H9 (cell line): ENCODE measurements around the gene PGM3. TPM values are rescaled to one million over a fixed set of nuclear protein-coding genes. Genes with fewer than 3 reads are reported as not detected.

ENCODE experiments used
- DNase-seq: peaks from one replicate; pipeline ENCODE4 v3.0.0-alpha.2; 2017
- H2AFZ ChIP-seq: one replicate; pipeline ENCODE4 v1.6.1; 2013; ENCODE audit warnings: mild to moderate bottlenecking, low read length, control low read depth, moderate library complexity
- H2AK5ac ChIP-seq: 2 replicates; pipeline ENCODE4 v1.6.1; 2013; ENCODE audit warnings: low read length, control low read depth, mixed read lengths; ENCODE audit not compliant: insufficient read length
- H2BK120ac ChIP-seq: one replicate; pipeline ENCODE4 v1.6.1; 2013; ENCODE audit warnings: low read depth, mild to moderate bottlenecking, low read length, control low read depth, inconsistent platforms; ENCODE audit not compliant: poor library complexity, severe bottlenecking
- H2BK12ac ChIP-seq: 2 replicates; pipeline ENCODE4 v1.6.1; 2013; ENCODE audit warnings: low read length, control low read depth, mixed read lengths, low read depth; ENCODE audit not compliant: insufficient read length
- H2BK15ac ChIP-seq: 2 replicates; pipeline ENCODE4 v1.6.1; 2013; ENCODE audit warnings: low read depth, low read length, control low read depth
- H2BK20ac ChIP-seq: one replicate; pipeline ENCODE4 v1.6.1; 2013; ENCODE audit warnings: low read depth, mild to moderate bottlenecking, low read length, control low read depth, inconsistent platforms; ENCODE audit not compliant: poor library complexity, severe bottlenecking
- H2BK5ac ChIP-seq: 2 replicates; pipeline ENCODE4 v1.6.1; 2013; ENCODE audit warnings: low read length, control low read depth, mixed read lengths; ENCODE audit not compliant: insufficient read length
- H3K14ac ChIP-seq: 2 replicates; pipeline ENCODE4 v1.6.1; 2013; ENCODE audit warnings: low read length, control low read depth; ENCODE audit not compliant: insufficient read depth
- H3K18ac ChIP-seq: 2 replicates; pipeline ENCODE4 v1.6.1; 2013; ENCODE audit warnings: low read depth, mild to moderate bottlenecking, mixed read lengths, low read length, control low read depth; ENCODE audit not compliant: insufficient read length
- H3K23ac ChIP-seq: 2 replicates; pipeline ENCODE4 v1.6.1; 2013; ENCODE audit warnings: low read length, control low read depth, mixed read lengths, low read depth; ENCODE audit not compliant: insufficient read length
- H3K23me2 ChIP-seq: 2 replicates; pipeline ENCODE4 v1.6.1; 2013; ENCODE audit warnings: low read depth, mild to moderate bottlenecking, mixed read lengths, low read length, control low read depth; ENCODE audit not compliant: insufficient read length, poor library complexity, severe bottlenecking
- H3K27ac ChIP-seq: 2 replicates; pipeline ENCODE4 v1.5.1; 2013; ENCODE audit warnings: low read length, control low read depth, mixed read lengths, low read depth; ENCODE audit not compliant: insufficient read length
- H3K27me3 ChIP-seq: 2 replicates; pipeline ENCODE4 v1.6.1; 2013; ENCODE audit warnings: low read length, control low read depth, inconsistent platforms; ENCODE audit not compliant: insufficient read depth
- H3K4ac ChIP-seq: 2 replicates; pipeline ENCODE4 v1.6.1; 2013; ENCODE audit warnings: low read depth, mild to moderate bottlenecking, control low read depth, inconsistent platforms, low read length, moderate library complexity
- H3K4me1 ChIP-seq: 2 replicates; pipeline ENCODE4 v1.6.1; 2013; ENCODE audit warnings: low read length, control low read depth, inconsistent platforms; ENCODE audit not compliant: insufficient read depth
- H3K4me2 ChIP-seq: 2 replicates; pipeline ENCODE4 v1.6.1; 2013; ENCODE audit warnings: low read length, control low read depth, mixed read lengths; ENCODE audit not compliant: insufficient read length, insufficient read depth
- H3K56ac ChIP-seq: 2 replicates; pipeline ENCODE4 v1.6.1; 2013; ENCODE audit warnings: low read depth, mild to moderate bottlenecking, mixed read lengths, low read length, control low read depth; ENCODE audit not compliant: insufficient read length
- H3K79me1 ChIP-seq: 2 replicates; pipeline ENCODE4 v1.6.1; 2013; ENCODE audit warnings: low read depth, mild to moderate bottlenecking, moderate library complexity, low read length, control low read depth, inconsistent platforms; ENCODE audit not compliant: insufficient read depth, poor library complexity, severe bottlenecking
- H3K79me2 ChIP-seq: 2 replicates; pipeline ENCODE4 v1.6.1; 2013; ENCODE audit warnings: low read length, control low read depth, inconsistent platforms; ENCODE audit not compliant: insufficient read depth
- H3K9ac ChIP-seq: 2 replicates; pipeline ENCODE4 v1.6.1; 2013; ENCODE audit warnings: low read length, control low read depth, mixed read lengths; ENCODE audit not compliant: insufficient read length; ENCODE audit errors: extremely low read depth
- H3K9me3 ChIP-seq: one replicate; pipeline ENCODE4 v1.6.1; 2013; ENCODE audit warnings: low read depth, low read length, inconsistent platforms; ENCODE audit not compliant: control insufficient read depth
- H3T11ph ChIP-seq: one replicate; pipeline ENCODE4 v1.6.1; 2013; ENCODE audit warnings: mild to moderate bottlenecking, low read length, control low read depth, inconsistent platforms
- H4K20me1 ChIP-seq: one replicate; pipeline ENCODE4 v1.6.1; 2013; ENCODE audit not compliant: control insufficient read depth, insufficient read length, insufficient read depth
- H4K5ac ChIP-seq: 2 replicates; pipeline ENCODE4 v1.6.1; 2013; ENCODE audit warnings: low read depth, mild to moderate bottlenecking, mixed read lengths, low read length, control low read depth; ENCODE audit not compliant: insufficient read length
- H4K8ac ChIP-seq: replicated peaks from 2 replicates; pipeline ENCODE4 v1.6.1; 2013; ENCODE audit warnings: low read length, control low read depth, mixed read lengths, low read depth; ENCODE audit not compliant: insufficient read length
- H4K91ac ChIP-seq: 2 replicates; pipeline ENCODE4 v1.6.1; 2013; ENCODE audit warnings: low read depth, mild to moderate bottlenecking, moderate library complexity, mixed read lengths, low read length, control low read depth; ENCODE audit not compliant: insufficient read length
- H3K27ac Mint-ChIP-seq, 3 experiments: 2 replicates in 2 of 3; 3 replicates in 1 of 3; pipeline ENCODE4 v1.8.0; 2020 to 2021; ENCODE audit warnings: mixed read lengths in 3 of 3, mild to moderate bottlenecking in 1 of 3, moderate library complexity in 1 of 3
- H3K27me3 Mint-ChIP-seq: 2 replicates; pipeline ENCODE4 v1.8.0; 2021; ENCODE audit warnings: low read depth, mild to moderate bottlenecking, moderate library complexity, mixed read lengths
- H3K36me3 Mint-ChIP-seq, 3 experiments: 2 replicates in 2 of 3; 3 replicates in 1 of 3; pipeline ENCODE4 v1.8.0; 2020 to 2021; ENCODE audit warnings: low read depth in 3 of 3, mixed read lengths in 3 of 3; ENCODE audit not compliant: insufficient read depth in 1 of 3
- H3K4me1 Mint-ChIP-seq, 2 experiments: 2 replicates each; pipeline ENCODE4 v1.8.0; 2020; ENCODE audit warnings: mixed read lengths in 2 of 2
- H3K4me3 Mint-ChIP-seq, 2 experiments: 2 replicates in 1 of 2; 3 replicates in 1 of 2; pipeline ENCODE4 v1.8.0; 2020 to 2021; ENCODE audit warnings: mild to moderate bottlenecking in 2 of 2, mixed read lengths in 2 of 2, moderate library complexity in 1 of 2
- H3K9me3 Mint-ChIP-seq, 2 experiments: 2 replicates in 1 of 2; 3 replicates in 1 of 2; pipeline ENCODE4 v1.8.0; 2020; ENCODE audit warnings: mild to moderate bottlenecking in 2 of 2, mixed read lengths in 2 of 2, moderate library complexity in 1 of 2
- WGBS: extraction: QIAGEN DNeasy Blood & Tissue Kit; methylation state at CpG from one replicate; pipeline ENCODE4 v1.1.7; 2013; ENCODE audit warnings: missing lambda C conversion rate, low lambda C conversion rate, mixed read lengths; ENCODE audit not compliant: insufficient read length; ENCODE audit errors: extremely low coverage; 5-methylcytosine and 5-hydroxymethylcytosine counted together
- total RNA-seq: library from RNA; stranded (reverse); gene quantifications from 2 replicates; pipeline ENCODE4 v1.2.1, GENCODE V29; 2021
- TF ChIP-seq, protein P1 (sequence below): fragments of 200-600 bp; sonication (generic); conservative IDR thresholded peaks from 3 replicates; pipeline ENCODE4 v1.8.0; 2021; ENCODE audit warnings: antibody characterized with exemption, mild to moderate bottlenecking

Gene PGM3
- total RNA-seq, 1 experiment from 2014 or later = 69.3 TPM

GRCh38 chr6:83160167-83160566, 32.9 kb downstream of the PGM3 start:
- Mint-ChIP-seq H3K4me3 (no peak overlapping the region), H3K27ac (no peak overlapping the region), H3K36me3 (peaks cover 4 to 45% (median 28%) of the 10 kb centered on the region in 3 experiments; a peak in 6 of 7 replicates), H3K4me1 (no peaks in the 10 kb centered on the region), H3K27me3 (no peaks in the 10 kb centered on the region), H3K9me3 (no peaks in the 10 kb centered on the region)
- Histone ChIP-seq H3K9me3 (no peaks in the 10 kb centered on the region), H2BK15ac (no peak overlapping the region), H3K27ac (peak overlapping the region; percentile 32), H2BK12ac (no peak overlapping the region), H2BK20ac (no peak overlapping the region), H3K4ac (no peak overlapping the region), H3K4me1 (no peaks in the 10 kb centered on the region), H3K27me3 (no peaks in the 10 kb centered on the region; the same call in 1 of the 2 replicates), H2BK5ac (no peak overlapping the region), H3K79me1 (no peaks in the 10 kb centered on the region), H2BK120ac (no peak overlapping the region), H3K14ac (no peak overlapping the region), H4K20me1 (no peaks in the 10 kb centered on the region), H4K91ac (no peak overlapping the region), H3K23ac (no peak overlapping the region), H4K5ac (no peak overlapping the region), H3K79me2 (no peaks in the 10 kb centered on the region), H3K4me2 (no peak overlapping the region), H2AK5ac (no peak overlapping the region), H3K9ac (no peak overlapping the region), H3K56ac (no peak overlapping the region), H4K8ac (no peak overlapping the region), H3K18ac (no peak overlapping the region), H3T11ph (no peak overlapping the region), H2AFZ (no peak overlapping the region), H3K23me2 (no peaks in the 10 kb centered on the region)
- TF ChIP-seq, protein P1, sequence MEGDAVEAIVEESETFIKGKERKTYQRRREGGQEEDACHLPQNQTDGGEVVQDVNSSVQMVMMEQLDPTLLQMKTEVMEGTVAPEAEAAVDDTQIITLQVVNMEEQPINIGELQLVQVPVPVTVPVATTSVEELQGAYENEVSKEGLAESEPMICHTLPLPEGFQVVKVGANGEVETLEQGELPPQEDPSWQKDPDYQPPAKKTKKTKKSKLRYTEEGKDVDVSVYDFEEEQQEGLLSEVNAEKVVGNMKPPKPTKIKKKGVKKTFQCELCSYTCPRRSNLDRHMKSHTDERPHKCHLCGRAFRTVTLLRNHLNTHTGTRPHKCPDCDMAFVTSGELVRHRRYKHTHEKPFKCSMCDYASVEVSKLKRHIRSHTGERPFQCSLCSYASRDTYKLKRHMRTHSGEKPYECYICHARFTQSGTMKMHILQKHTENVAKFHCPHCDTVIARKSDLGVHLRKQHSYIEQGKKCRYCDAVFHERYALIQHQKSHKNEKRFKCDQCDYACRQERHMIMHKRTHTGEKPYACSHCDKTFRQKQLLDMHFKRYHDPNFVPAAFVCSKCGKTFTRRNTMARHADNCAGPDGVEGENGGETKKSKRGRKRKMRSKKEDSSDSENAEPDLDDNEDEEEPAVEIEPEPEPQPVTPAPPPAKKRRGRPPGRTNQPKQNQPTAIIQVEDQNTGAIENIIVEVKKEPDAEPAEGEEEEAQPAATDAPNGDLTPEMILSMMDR = no peak
- no peak for DNase-seq
- WGBS = no CpG with 5 or more reads among the region's 1 CpG
